NCI-H446 (cell line): Measurements from ENCODE around the gene DCAF5.

Source experiments
- DNase-seq, 2 experiments: peaks; one replicate each; lab custom pipeline; 2025; lab: John Stamatoyannopoulos, UW

DCAF5 gene

DNA sequence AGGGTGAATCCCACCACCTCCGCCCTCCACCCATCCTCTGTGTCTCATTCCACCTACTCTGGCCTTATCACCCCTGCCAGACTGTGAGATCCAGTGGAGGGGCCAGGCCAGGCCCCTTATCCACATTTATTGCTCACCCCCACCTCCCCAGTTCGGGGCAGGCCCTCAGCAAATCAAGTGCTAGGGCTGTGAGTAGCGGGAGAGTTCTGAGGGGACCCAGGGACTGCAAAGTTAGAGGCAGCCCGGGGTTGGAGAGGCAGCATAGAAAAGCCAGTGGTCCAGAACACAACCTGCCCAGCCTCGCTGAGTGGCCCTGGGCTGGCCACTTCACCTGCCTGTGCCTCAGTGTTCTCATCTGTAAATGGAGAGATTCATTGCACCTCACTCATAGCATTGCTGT is 146.6 kb downstream of the DCAF5 start:
- DNase-seq = no peak

DNA sequence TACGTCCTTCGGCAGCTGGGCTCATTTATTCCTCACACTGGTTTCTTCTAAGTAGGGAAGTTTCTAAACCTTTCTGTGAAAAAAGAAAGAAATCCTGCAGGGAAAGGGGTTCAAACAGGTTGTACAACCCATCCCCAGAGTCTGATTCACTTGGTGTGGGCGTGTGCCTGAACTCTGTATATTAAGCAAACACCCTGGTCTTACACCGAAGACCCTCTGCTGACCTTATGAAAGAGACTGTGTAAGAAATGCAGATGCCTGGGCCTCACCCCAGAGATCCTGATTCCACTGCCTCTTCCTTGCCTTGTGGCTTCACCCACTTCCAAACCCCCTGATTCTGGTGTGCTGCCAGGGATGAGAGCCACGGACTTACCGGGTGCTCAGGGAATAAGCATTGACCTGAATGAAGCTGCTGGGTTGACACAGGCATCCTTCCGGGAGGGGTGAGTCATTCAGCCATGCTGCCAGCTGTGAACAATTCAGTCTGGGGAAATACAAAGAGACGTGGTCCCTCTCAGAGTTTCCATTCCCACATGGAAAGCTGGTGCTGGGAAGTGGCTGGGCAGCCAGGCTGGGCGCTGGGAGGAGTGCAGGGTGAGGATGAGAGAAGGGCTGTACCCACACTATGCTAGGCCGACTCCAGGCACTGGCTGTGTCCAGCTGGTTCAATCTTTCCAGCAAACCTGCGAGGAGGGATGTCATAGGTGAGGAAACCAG is 147.3 kb downstream of the DCAF5 start:
- DNase-seq = peak in 1 of 2 experiments; percentile 15

DNA sequence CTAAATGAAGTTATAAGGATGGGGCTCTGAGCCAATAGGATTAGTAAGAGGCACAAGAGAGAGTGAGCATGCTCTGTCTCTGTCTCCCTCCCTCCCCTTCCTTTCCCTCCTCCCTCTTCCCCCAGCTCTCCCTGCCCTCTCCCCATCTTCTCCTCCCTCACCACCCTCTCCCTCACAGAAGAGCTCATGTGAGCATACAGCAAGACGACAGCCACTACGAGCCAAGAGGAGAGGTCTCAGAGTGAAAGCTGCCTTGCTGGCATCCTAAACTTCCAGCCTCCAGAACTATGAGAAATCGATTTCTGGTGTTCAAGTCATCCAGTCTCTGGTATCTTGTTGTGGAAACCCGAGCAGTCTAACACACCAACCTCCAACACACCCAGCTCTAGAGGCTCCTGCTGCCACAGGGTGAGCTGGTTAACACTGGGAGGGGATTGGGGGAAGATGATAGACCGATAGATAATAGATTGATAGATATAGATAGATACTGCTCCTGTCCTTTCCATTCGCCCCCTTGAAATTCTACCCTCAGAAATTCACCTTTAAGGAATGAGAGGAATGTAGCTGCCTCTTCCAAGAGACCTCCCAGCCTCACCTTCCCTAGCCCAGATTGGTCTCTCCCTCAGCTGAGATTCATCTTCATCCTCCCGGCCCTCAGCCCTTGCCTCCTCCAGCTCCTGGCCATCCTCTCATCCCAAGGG is 148.0 kb downstream of the DCAF5 start:
- DNase-seq = no peak

DNA sequence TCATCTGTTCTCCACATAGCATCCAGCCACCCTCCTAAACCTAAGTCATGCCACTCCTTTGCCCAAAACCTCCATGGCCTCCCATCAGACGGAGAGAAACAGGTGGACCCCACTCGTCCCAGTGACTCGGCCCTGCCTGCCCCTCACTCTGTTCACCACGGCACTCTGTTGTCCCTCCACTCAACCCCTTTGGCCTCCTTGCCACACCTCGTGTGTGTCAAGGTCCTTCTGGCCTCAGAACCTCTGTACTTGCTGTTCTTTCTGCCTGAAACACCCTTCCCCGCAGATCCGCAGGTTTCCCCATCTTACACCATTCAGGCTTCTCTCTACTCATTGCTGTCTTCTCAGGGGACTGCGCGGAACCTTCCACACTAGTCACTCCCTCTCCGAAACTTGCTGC is 149.3 kb downstream of the DCAF5 start:
- DNase-seq = no peak

DNA sequence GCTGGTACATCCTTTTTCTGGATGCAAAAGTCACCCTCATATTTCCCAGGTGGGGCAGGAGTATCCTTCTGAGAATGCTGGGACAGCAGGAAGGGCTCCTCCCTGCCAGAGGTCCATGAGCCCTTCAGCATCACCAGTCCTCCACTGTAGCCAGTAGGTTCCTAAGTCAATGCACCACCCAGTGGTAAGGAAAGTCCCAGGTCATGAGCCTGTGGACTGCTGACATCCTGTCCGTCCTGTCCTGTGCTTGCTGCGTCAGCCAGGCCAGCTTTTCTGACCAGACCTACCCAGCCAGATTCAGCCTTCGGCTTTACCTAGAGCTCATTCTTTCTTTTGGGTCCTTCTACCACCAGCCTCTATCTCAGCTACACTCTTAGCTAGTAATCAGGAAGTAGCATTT is 150.8 kb downstream of the DCAF5 start:
- DNase-seq = no peak

DNA sequence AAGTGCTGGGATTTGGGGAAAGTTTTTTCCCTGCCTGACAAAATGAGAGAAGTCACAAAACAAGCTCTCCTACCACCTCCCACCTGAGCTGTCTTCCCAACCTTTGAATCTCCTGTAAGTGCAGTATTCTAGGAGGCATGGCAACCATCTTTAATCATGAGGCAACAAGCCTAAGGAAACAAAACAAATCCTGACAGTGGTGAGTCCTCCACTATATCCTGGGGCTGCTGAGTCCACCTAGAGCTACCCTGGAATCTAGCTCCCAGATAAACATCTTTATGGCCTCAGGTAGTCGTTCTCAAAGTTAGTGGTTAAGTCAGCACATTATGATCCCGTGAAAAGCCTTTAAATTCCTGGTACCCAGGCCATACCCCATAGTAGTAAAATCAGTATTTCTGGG is 151.5 kb downstream of the DCAF5 start:
- DNase-seq = no peak
